IPS-11a (cell line): ENCODE measurements around the gene PACC1.
"Not testable (repeated sequence)": the region's sequence is repeated elsewhere in the genome, so short reads cannot be mapped to it uniquely, and the experiment has no call there.

Source experiments
- H3K4me3 ChIP-seq: one replicate; pipeline ENCODE4 v1.5.1; 2013; ENCODE audit warnings: low read depth, low read length, control low read depth

Gene PACC1

DNA sequence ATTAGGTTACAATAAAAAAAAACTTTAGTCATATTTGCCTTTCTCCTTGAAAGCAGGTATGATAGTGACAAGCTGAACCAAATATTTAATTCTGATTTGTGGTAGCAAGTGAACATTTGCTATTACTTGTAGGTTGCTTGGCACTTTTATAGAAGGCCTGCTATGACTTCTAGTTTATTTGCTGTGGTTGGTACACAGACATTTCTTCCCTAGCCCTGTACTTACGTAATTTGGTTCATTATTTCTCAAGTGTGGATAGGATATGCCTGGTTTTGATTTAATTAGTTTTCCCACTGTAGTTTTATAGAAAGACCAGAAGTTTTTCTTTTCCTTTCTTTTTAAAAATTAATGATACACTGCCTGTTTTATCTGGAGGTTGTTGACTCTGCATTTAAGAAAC, 73.6 kb downstream of the PACC1 start:
- H3K4me3 ChIP-seq = no peak overlapping the region

DNA sequence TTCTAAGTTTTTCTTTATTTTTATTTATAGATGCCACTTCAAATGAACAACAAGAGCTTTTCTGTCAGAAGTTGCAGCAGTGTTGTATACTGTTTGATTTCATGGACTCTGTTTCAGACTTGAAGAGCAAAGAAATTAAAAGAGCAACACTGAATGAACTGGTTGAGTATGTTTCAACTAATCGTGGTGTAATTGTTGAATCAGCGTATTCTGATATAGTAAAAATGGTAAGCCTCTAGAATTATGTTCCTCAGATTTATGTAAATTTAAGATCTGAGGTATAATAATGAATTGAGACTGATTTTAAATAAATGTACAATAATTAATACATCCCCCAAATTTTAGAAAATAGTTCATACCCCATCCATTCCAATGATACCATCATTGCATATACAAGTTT, 85.6 kb downstream of the PACC1 start:
- no peak overlapping the region for H3K4me3 ChIP-seq

DNA sequence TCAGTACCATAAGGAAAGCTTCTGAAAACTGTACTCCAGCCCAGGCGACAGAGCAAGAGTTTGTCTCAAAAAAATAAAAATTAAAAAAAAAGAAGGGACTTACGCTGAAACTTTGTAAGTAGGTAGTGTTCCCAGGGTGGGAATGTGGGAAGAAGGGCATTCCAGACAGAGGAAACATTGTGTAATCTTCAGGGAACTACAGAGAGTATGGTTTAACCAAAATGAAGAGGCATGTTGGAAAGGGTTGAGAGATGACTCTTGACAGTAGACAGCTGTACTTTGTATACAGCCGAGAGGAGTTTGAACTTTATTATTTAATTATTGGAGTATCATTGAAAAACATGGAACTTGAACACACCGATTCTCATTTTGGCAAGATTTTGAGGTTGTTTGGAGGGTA, 86.4 kb downstream of the PACC1 start:
- H3K4me3 ChIP-seq = no peak overlapping the region

DNA sequence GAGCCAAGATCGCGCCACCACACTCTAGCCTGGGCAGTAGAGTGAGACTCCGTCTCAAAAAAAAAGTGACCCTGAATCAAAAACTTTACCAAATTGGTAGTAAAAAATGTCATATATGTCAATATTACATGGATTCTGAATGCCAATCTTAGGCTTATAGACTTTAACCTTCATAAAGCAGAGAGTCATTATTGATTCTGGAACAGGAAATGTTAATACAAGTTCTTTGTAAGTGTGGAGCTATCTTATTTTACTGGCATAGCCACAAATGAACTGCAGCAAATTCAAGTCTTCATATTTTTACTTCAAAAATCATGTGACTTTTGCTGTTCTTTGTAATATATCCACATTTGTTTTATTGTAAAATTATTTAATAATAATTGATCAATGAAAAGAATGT, 88.1 kb downstream of the PACC1 start:
- H3K4me3 ChIP-seq = no peak overlapping the region

DNA sequence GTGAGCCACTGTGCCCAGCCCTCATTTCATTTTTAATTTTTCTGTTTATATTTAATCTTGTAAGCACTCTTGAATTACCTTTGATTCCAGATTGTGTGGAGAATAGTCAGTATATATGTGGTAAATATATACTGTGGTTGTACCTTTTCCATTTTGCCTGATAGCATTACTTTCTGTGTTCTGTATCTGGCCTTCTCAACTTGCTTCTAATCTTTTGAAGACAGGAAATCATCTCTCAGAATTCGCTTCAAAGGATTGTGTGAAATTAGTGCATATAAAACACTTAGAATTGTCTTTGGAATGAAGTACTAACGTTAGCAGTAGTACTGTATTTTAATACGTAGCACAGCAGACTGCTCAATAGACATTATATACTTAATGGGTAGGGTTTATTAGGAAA, 91.6 kb downstream of the PACC1 start:
- no peak overlapping the region for H3K4me3 ChIP-seq

DNA sequence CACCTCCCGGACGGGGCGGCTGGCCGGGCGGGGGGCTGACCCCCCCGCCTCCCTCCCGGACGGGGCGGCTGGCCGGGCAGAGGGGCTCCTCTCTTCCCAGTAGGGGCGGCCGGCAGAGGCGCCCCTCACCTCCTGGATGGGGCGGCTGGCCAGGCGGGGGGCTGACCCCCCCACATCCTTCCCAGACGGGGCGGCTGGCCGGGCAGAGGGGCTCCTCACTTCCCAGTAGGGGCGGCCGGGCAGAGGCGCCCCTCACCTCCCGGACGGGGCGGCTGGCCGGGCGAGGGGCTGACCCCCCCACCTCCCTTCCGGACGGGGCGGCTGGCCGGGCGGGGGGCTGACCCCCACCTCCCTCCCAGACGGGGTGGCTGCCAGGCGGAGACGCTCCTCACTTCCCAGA, 93.7 kb downstream of the PACC1 start:
- H3K4me3 ChIP-seq = not testable (repeated sequence)

DNA sequence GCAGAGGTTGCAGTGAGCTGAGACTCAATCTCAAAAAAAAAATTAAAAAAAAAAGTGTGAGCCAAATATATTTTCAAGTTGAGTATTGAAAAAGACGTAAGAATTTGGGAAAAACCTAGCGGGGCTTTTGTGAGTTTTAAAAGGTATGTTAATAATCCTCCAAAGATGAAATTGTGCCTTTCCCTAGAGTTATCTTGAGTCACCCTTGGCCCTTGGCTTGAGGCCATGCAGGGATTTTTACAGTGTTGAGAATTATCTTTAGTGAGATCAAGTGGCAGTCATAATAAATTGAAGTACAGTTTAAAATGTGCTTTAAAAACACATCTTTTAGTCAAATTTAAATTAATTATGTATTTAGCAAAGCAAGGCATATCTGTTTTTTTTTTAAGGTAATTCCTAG, 96.8 kb downstream of the PACC1 start:
- H3K4me3 ChIP-seq = no peak overlapping the region

DNA sequence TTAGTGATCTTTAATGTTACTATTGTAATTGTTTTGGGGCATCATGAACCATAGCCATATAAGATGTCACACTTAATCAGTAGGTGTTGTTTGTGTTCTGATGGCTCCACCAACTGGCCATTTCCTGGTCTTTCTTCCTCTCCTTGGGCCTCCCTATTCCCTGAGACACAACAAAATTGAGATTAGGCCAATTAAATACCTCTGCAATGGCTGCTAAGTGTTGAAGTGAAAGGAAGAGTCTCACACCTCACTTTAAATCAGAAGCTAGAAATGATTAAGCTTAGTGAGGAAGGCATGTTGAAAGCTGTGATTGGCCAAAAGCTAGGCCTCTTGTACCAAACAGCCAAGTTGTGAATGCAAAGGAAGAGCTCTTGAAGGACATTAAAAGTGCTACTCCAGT, 98.8 kb downstream of the PACC1 start:
- no peak overlapping the region for H3K4me3 ChIP-seq

DNA sequence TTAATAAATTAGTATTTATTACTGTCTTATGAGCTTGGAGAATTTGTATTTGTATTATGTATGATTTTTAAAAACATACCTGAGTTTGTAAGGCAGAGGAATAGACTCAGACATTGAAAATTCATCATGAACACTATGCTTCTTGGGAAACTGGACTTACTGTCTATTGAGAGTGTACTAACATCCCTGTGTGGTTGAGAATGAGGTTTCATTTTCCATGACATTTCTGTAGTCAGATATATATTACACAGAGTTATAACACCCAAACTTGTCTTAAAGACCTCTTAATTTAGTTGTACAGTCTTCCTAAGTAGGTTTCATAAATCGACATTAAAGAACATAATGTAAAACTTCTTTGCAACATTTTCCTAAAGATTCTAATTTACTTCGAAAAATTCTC, 99.5 kb downstream of the PACC1 start:
- no peak overlapping the region for H3K4me3 ChIP-seq
